ENCODE data around the gene PSG5.
A peak's percentile ranks its signal among the peaks of the same experiment; 100 is the strongest.
"Not testable (repeated sequence)": the region's sequence is repeated elsewhere in the genome, so short reads cannot be mapped to it uniquely, and the experiment has no call there.

PSG5 gene

DNA sequence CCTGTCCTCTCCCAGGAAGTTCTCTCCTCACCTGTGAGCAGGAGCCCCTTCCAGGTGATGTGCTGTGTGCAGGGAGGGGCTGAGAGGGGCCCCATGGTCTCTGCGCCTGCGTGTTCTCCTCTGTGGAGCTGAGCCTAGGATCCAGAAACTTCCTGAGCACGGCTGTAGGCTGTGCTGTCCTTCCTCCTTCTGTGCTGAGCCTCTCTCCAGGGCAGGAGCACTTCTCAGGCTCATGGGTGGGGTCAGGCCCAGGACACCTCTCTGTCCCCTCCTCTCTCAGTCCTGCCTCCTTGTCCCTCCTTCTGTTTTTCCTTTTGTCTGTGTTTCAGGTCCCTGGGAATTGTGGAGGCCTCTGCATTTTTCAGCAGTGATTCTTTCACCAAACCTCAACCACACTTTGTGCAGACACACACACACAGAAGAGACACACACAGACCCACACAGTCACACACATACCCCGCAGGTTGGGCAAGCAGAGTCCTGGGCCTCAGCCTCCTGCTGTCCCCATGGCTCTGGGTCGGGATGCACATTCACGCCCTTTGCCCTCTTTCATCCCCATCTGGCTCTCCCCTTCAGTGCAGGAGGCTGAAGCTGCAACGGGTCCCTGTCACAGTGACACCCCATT, at the start of gene PSG5:
TSS of gene PSG5 (minus strand) at position 226 of the 625 bp plus-strand sequence. CDS start at position 95, 131 bp downstream.
- not testable (repeated sequence) for DNase-seq (ENCODE audit: low read depth, low spot score)

DNA sequence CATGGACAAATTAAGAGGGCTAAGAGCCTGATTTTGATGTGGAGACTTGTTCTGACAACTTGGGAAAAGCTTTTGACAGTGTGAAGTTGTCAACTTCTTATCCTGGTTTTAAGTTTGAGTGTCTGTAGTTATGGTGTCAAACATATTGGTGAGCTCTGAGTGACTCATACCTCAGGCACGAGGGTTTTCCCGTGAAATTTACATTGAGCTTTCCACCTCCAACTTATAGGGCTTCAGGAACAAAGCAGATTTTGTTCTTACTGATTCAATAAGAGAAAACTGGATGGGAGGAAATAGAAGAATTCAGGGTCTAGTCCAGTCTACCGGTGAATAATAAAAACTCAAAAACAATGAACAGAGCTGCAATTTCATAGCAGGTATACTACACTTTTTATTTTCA, 49.4 kb upstream of the PSG5 start:
- not testable (repeated sequence) for DNase-seq (ENCODE audit: low read depth, low spot score)

- DNase-seq (ENCODE audit: low read depth, low spot score), result peak; percentile 14
These were observed 43.0 kb upstream of the PSG5 start for GRCh38 chr19:43229315-43229714.

GRCh38 chr19:43228730-43229129, 42.4 kb upstream of the PSG5 start:
- not testable (repeated sequence) for DNase-seq (ENCODE audit: low read depth, low spot score)

DNA sequence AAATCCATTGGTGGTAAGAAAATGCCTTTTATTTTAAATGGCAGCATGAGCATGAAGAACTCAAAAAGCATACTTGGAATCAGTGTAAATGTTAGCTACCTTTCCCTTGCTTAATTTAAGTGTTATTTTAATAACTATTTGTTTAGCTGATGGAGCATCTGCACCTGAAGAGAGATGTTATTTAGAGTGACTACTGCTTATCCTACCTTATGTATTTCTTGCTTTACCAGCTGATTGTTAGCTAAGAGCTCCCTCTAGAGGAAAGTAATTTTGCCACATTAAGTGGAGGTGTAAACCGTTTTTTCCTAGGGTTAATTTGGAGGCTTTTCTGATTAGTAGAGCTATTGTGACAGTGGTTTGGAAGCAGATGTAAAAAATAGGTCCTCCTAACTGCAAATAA, 40.6 kb upstream of the PSG5 start:
- DNase-seq (ENCODE audit: low read depth, low spot score), result not testable (repeated sequence)

DNA sequence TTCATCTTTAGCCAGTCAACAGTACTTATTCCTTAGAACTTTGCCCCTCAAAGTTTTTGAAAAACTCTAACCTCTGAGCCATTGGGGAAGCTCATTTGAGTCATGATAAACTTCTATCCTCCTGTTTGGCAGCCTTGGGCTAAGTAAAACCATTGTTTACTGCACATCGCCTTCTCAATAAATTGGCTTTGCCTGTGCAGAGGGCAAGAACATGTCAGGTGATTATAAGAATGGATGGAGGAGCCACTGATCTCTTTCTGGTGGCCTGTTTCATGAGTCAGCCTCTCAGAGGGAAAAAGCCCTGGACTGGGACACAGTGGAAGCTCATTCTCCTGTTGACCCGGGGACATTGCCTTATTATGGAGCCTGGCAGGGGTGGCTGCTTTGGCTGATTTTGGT, 38.5 kb upstream of the PSG5 start:
- no peak for DNase-seq (ENCODE audit: low read depth, low spot score)

DNA sequence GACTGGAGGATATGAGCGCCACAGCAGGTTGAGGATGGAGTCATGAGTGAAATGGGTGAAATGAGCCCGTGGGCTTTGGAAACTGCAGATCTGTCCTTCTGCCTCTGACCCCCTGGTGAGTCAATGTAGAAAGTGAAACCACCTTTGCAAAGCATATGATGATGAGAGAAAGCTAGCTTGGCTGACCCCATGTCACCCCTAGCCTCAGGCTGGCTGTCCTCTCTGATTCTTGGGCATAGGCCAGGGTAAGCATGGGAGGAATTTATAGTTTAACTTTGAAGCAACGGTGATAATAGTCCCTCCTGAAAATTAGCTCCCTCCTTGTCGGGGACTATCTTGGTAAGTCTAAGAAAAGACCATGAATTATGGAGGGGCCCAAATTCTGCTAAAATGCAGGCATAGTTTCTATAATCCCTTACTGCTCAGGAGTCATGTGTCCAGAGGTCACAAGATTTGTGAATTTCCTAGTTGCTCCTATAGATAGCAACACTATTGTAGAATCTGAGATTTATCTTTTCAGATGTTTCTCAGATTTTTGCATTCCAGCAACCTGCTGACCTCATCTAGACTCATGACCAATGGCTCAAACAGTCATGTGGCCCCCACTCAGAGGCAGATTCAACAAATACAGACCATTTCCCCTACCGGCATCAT, 38.0 kb upstream of the PSG5 start:
- not testable (repeated sequence) for DNase-seq (ENCODE audit: low read depth, low spot score)

DNA sequence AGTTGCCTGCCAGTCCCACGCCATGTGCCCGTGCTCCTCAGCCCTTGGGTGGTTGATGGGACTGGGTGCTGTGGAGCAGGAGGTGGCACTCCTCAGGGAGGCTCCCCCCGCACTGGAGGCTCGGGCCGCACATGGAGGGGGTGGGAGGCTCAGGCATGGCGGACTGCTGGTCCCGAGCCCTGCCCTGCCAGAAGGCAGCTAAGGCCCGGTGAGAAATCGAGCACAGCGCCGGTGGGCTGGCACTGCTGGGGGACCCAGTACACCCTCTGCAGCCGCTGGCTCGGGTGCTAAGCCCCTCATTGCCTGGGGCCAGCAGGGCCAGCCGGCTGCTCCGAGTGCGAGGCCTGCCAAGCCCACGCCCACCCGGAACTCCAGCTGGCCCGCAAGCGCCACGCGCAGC, 35.6 kb upstream of the PSG5 start:
- not testable (repeated sequence) for DNase-seq (ENCODE audit: low read depth, low spot score)

GRCh38 chr19:43219136-43219535, 32.8 kb upstream of the PSG5 start:
- not testable (repeated sequence) for DNase-seq (ENCODE audit: low read depth, low spot score)

GRCh38 chr19:43215881-43216280, 29.5 kb upstream of the PSG5 start:
- not testable (repeated sequence) for DNase-seq (ENCODE audit: low read depth, low spot score)

- peak; percentile 16 for DNase-seq (ENCODE audit: low read depth, low spot score)
These were observed 21.7 kb upstream of the PSG5 start for GRCh38 chr19:43207991-43208390.

DNA sequence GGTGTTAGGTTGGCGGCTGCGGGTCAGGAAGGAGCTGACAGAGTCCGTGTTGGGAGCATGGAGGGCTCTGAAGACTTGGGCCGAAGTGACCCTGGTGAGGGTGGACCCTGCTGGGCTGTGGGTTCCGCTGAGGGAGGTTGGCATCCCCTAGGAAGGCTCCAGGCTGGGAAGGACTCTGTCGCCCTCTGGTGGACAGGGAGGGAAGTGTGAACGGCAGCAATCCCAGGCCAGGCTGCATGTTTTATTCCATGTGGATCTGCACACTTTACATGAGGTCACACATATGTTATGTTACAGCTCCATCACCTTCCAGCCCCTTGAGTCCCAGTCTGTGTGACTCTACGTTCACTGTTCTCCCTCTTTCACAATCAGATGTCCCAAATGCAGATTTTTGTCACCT, 20.8 kb upstream of the PSG5 start:
- peak; percentile 57 for DNase-seq (ENCODE audit: low read depth, low spot score)

DNA sequence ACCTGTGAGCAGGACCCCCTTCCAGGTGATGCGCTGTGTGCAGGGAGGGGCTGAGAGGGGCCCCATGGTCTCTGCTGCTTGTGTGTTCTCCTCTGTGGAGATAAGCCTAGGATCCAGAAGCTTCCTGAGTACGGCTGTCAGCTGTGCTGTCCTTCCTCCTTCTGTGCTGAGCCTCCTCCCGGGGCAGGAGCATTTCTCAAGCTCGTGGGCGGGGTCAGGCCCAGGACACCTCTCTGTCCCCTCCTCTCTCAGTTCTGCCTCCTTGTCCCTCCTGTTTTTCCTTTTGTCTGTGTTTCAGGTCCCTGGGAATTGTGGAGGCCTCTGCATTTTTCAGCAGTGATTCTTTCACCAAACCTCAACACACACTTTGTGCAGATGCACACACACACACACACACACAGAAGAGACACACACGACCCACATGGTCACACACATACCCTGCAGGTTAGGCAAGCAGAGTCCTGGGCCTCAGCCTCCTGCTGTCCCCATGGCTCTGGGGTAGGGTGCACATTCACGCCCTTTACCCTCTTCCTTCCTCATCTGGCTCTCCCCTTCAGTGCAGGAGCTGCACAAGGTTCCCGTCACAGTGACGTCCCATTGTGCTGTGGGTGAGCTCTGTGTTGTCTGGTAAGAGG, 19.3 kb upstream of the PSG5 start, which contains the start of gene PSG4:
TSS of gene PSG4 (minus strand) at position 168 of the 635 bp plus-strand sequence. CDS start at position 66, 102 bp downstream.
- peak; percentile 13 for DNase-seq (ENCODE audit: low read depth, low spot score)

DNA sequence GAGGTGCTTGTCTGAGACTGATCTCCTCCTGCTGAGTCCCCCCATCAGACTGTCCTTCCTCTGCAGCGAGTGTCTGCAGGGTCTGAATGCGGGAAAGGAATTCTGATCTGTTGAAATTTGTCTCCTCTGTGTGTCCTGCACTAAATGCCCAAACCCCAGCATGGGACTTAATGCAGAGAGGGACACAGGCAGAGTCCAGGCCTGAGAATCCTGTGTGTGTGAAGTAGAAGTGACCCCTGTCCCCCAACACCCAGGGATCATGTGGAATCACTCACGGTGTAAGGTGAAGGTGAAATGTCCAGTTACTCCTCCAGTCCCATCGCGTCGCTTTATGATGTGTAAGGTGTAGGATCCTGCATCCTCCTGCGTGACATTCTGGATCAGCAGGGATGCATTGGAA, 17.3 kb upstream of the PSG5 start:
- not testable (repeated sequence) for DNase-seq (ENCODE audit: low read depth, low spot score)

DNA sequence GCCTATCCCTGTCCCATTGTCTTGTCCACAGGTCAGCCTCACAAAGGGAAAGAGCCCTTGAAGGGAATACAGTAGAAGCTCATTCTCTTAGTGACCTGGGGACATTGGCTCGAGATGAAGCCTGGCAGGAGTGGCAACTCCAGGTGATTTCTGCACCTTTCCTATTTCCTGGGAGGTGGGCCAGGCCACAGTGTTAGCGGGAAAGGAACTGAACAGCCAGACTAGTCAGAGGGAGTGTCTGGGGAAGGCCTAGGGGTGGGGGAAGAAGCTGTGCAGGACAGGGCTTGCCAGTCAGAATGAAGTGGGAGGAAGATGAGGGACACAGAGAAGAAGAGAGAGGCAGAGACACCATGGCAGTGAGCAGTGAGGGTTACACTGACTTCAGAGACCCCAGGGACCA, 15.6 kb upstream of the PSG5 start:
- not testable (repeated sequence) for DNase-seq (ENCODE audit: low read depth, low spot score)

DNA sequence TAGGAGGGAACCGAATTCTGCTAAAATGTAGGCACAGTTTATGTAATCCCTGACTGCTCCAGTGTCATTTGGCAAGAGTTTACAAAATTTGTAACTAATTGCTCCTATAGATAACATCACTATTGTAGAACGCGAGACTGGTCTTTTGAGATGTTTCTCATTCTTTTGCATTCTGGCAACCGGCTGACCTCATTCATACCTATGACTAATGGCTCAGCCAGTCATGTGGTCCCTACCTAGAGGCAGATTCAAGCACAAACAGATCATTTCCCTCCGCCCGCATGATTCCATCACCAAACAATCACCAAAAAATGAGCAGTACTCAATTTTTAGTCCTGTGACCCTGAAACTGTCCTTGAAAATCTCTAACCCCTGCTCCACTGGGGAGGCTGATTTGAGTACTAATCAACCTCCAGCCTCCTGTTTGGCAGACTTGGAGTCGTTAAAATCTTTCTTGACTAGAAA, 15.0 kb upstream of the PSG5 start:
- not testable (repeated sequence) for DNase-seq (ENCODE audit: low read depth, low spot score)

DNA sequence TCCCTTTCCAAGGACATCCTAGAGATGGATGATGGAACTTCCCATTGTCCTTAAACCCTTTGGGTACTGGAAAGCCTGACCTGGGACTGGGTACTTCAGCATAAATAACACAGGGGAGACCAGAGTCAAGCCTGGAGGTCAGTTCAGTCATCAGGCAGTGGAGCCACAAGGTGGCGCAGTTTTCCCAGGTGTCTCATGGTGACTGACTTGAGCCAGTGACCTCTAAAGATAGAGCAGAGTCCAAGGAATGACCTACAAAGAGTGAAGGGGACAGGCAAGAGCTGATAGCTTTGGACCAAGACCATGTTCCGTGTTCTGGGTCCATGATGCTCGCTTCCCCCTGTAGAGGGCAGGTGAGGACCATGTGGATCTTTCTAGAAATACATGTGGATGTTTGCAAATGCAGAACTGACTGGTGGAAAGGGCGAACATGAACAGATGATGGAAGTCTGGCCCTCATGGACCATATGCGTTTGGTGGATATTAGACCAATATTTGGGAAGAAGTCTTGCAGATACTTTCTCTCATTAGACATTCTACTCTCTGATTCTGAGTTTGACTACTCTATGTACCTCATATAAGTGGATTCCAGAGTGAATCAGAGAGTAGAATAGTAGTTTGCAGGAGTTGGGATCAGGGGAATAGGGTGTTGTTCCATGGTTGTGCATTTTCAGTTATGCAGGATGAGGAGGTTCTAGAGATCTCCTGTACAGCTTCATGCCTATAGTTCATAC, 12.5 kb upstream of the PSG5 start:
- peak; percentile 53 for DNase-seq (ENCODE audit: low read depth, low spot score)

DNA sequence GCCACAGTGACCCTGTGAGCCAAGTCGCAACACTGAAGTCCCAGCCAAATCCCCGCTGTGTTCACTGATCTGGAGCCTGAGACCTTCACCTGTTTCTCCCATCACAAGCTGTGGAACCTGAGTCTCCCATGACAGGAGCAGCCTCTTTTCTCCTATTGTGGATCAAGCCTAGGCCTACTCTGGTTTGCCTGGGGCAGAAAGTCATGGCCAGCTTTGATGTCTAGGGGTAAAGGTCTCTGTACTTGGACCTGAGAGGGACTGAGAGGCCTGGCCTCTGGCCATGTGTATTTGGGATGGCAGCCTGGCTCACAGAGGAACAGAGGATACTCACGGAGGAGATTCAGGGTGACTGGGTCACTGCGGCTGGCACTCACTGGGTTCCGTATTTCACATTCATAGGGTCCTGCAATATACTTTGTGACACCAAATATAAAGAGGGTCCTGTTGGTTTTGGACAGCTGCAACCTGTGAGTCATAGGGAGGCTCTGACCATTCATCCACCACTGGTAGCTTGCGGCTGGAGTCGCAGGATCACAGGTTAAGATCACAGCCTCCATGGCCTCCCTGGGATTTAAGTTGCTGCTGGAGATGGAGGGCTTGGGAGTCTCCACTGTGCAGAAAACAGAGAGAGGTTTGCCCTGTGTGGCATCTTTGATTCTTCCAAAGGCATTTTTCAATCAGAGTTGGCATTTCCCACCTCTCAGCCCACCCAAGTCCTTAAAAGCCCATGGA, 11.5 kb upstream of the PSG5 start:
- DNase-seq (ENCODE audit: low read depth, low spot score), result not testable (repeated sequence)

GRCh38 chr19:43194397-43194796, 8.1 kb upstream of the PSG5 start:
- DNase-seq (ENCODE audit: low read depth, low spot score), result not testable (repeated sequence)

DNA sequence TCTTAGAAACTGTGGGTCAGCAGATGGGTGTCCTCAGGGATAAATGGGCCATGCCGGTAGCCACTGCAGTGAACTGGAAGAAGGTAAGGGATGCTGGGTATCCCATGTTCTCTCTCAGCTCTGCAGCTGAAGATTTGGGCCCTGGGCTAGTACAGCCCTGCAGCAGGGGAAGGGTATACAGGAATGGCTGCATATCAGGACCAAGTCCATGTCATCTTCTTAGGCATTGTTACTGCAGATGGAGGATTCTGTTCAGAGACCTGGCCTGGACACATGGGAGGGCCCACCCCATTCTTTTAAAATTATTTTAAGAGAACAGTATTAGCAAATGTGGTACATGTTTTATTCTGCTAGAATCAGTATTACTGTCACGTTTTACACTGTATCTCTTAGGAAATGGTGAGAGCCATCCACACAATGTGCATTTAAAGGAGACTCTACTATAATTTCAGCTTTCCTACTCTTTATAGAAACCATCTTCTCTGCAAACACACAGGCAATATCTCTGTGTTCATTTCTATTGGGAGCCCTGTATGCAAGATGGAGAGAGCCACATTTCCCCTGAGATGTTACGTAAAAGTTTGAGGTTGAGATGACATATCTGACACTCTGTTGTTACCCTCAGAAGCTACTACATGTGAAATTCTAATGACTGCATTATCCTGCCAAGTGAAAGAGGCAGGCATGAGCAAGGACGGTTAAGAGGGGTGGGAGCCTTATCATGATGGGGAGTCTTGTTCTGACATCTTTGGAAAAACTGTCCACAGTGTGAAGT, 6.2 kb upstream of the PSG5 start:
- not testable (repeated sequence) for DNase-seq (ENCODE audit: low read depth, low spot score)

Measured in ELF-1 (cell line).